ENCODE data around the gene PIP5K1B. TPM values are rescaled to one million over a fixed set of nuclear protein-coding genes. Genes with fewer than 3 reads are reported as not detected.

PIP5K1B gene
- total RNA-seq, 2 experiments from 2014 or later = 3.8 to 10.7 TPM

GRCh38 chr9:68950188-68950587, 245.1 kb downstream of the PIP5K1B start:
- H2AFZ ChIP-seq (ENCODE audit: low read length) = peak overlapping the region; percentile 69; the same call in 1 of the 2 replicates
- peaks cover 68% of the 10 kb centered on the region for H3K4me1 ChIP-seq (ENCODE audit: insufficient read depth, low read length, poor library complexity, severe bottlenecking)
- no peaks in the 10 kb centered on the region for H3K9me3 ChIP-seq (ENCODE audit: low read length)
- intact Hi-C loops (cut with micrococcal nuclease; ENCODE audit: unreplicated experiment) = no loop called here
- POLR2A ChIA-PET = interaction anchor here (0.6 to 2.0 kb wide), 4 partner anchors 9 to 249 kb away, joined by 3 to 6 read pairs (median 3); no protein-coding TSS in a partner anchor
- no peak overlapping the region for H3K27ac ChIP-seq (ENCODE audit: low read depth, low read length, poor library complexity, severe bottlenecking)
- TF ChIP-seq CTCF (conservative IDR thresholded peaks at IDR 0.05; ENCODE audit: low read length) = no peak
- no peak for TF ChIP-seq EZH2phosphoT487 (IDR thresholded peaks at IDR 0.05; ENCODE audit: borderline replicate concordance, low read depth, low read length)
- H4K20me1 ChIP-seq (ENCODE audit: insufficient read depth, low read length) = no peaks in the 10 kb centered on the region
- H3K79me2 ChIP-seq (ENCODE audit: insufficient read depth, low read depth, low read length) = no peaks in the 10 kb centered on the region
- no peak for DNase-seq (ENCODE audit: low spot score)
- H3K9me2 ChIP-seq (ENCODE audit: insufficient read depth, low read length) = no peaks in the 10 kb centered on the region
- BruUV-seq (replicated peaks) = no TSS peak
- H3K4me2 ChIP-seq (ENCODE audit: low read length) = 0 out of 2 replicates have a peak overlapping the region, but pooled peaks have one; percentile 41
- H3K36me3 ChIP-seq (ENCODE audit: insufficient read depth, low read length) = no peaks in the 10 kb centered on the region
- CTCF ChIA-PET (ENCODE audit: unreplicated experiment) = interaction anchor here (0.6 to 1.8 kb wide), 3 partner anchors 365 to 372 kb away, joined by 3 to 5 read pairs (median 3); no protein-coding TSS in a partner anchor
- no peak overlapping the region for H3K4me3 ChIP-seq (ENCODE audit: low read depth, low read length, poor library complexity, severe bottlenecking)

- no peak overlapping the region for H3K4me2 ChIP-seq (ENCODE audit: low read length)
Measured at GRCh38 chr9:68950689-68951088, 245.6 kb downstream of the PIP5K1B start.

More at GRCh38 chr9:68950689-68951088, 245.6 kb downstream of the PIP5K1B start:
- H3K27ac ChIP-seq (ENCODE audit: low read depth, low read length, poor library complexity, severe bottlenecking) = no peak overlapping the region
- no peak for DNase-seq (ENCODE audit: low spot score)
- H2AFZ ChIP-seq (ENCODE audit: low read length) = peak overlapping the region; percentile 69; the same call in 1 of the 2 replicates
- H3K36me3 ChIP-seq (ENCODE audit: insufficient read depth, low read length) = no peaks in the 10 kb centered on the region
- no peaks in the 10 kb centered on the region for H3K9me3 ChIP-seq (ENCODE audit: low read length)
- intact Hi-C loops (cut with micrococcal nuclease; ENCODE audit: unreplicated experiment) = no loop called here
- no TSS peak for BruUV-seq (replicated peaks)
- ChIA-PET CTCF (ENCODE audit: unreplicated experiment) (interaction anchor here (1.8 kb wide), 1 partner anchor 365 kb away, joined by 5 read pairs; no protein-coding TSS in a partner anchor), POLR2A (interaction anchor here (0.6 to 2.0 kb wide), 5 partner anchors 9 to 68 kb away, joined by 3 to 6 read pairs (median 3); no protein-coding TSS in a partner anchor)
- H3K79me2 ChIP-seq (ENCODE audit: insufficient read depth, low read depth, low read length) = no peaks in the 10 kb centered on the region
- peaks cover 73% of the 10 kb centered on the region for H3K4me1 ChIP-seq (ENCODE audit: insufficient read depth, low read length, poor library complexity, severe bottlenecking)
- no peaks in the 10 kb centered on the region for H3K9me2 ChIP-seq (ENCODE audit: insufficient read depth, low read length)
- H4K20me1 ChIP-seq (ENCODE audit: insufficient read depth, low read length) = no peaks in the 10 kb centered on the region
- no peak overlapping the region for H3K4me3 ChIP-seq (ENCODE audit: low read depth, low read length, poor library complexity, severe bottlenecking)
- no peak for TF ChIP-seq EZH2phosphoT487 (IDR thresholded peaks at IDR 0.05; ENCODE audit: borderline replicate concordance, low read depth, low read length)
- no peak for TF ChIP-seq CTCF (conservative IDR thresholded peaks at IDR 0.05; ENCODE audit: low read length)

Measured in OCI-LY7 (cell line).